ENCODE results near the gene F2. TPM values are rescaled to one million over a fixed set of nuclear protein-coding genes. Genes with fewer than 3 reads are reported as not detected.

Gene F2
- polyA plus RNA-seq, 1 experiment = not detected

- ChIA-PET CTCF (no interaction called here), POLR2A (interaction anchor here (0.8 to 2.0 kb wide), 2 partner anchors 8 to 83 kb away, joined by 3 to 7 read pairs; partner anchors contain the start of gene AMBRA1)
- Histone ChIP-seq H3K4me3 (ENCODE audit: low read depth, low read length) (no peak overlapping the region), H3K9me3 (ENCODE audit: control insufficient read depth, insufficient read depth, low read length) (no peaks in the 10 kb centered on the region), H3K27me3 (ENCODE audit: control insufficient read depth, insufficient read depth, low read length) (no peaks in the 10 kb centered on the region), H3K27ac (ENCODE audit: low read depth, low read length) (no peak overlapping the region)
- DNase-seq (ENCODE audit: low read depth, low spot score) = no peak
- no peak for TF ChIP-seq CTCF (IDR thresholded peaks at IDR 0.05; ENCODE audit: low read depth, low read length)
Observed at GRCh38 chr11:46676436-46677158, 42.4 kb upstream of the F2 start.

GRCh38 chr11:46677169-46677568, 41.8 kb upstream of the F2 start:
- no peak overlapping the region for H3K4me3 ChIP-seq (ENCODE audit: low read depth, low read length)

GRCh38 chr11:46677991-46678740, 40.8 kb upstream of the F2 start:
- H3K9me3 ChIP-seq (ENCODE audit: control insufficient read depth, insufficient read depth, low read length) = no peaks in the 10 kb centered on the region
- no peak overlapping the region for H3K27ac ChIP-seq (ENCODE audit: low read depth, low read length)
- POLR2A ChIA-PET = interaction anchor here (0.7 kb wide), 1 partner anchor 29 kb away, joined by 5 read pairs; no protein-coding TSS in a partner anchor
- CTCF ChIA-PET = no interaction called here
- no peak for DNase-seq (ENCODE audit: low read depth, low spot score)
- H3K27me3 ChIP-seq (ENCODE audit: control insufficient read depth, insufficient read depth, low read length) = no peaks in the 10 kb centered on the region
- TF ChIP-seq CTCF (IDR thresholded peaks at IDR 0.05; ENCODE audit: low read depth, low read length) = no peak
- no peak overlapping the region for H3K4me3 ChIP-seq (ENCODE audit: low read depth, low read length)

More at GRCh38 chr11:46677169-46677568, 41.8 kb upstream of the F2 start:
- no peak for DNase-seq (ENCODE audit: low read depth, low spot score)
- ChIA-PET CTCF (no interaction called here), POLR2A (interaction anchor here (0.7 kb wide), 1 partner anchor 28 kb away, joined by 5 read pairs; no protein-coding TSS in a partner anchor)
- H3K27me3 ChIP-seq (ENCODE audit: control insufficient read depth, insufficient read depth, low read length) = no peaks in the 10 kb centered on the region
- H3K9me3 ChIP-seq (ENCODE audit: control insufficient read depth, insufficient read depth, low read length) = no peaks in the 10 kb centered on the region
- H3K27ac ChIP-seq (ENCODE audit: low read depth, low read length) = no peak overlapping the region
- no peak for TF ChIP-seq CTCF (IDR thresholded peaks at IDR 0.05; ENCODE audit: low read depth, low read length)

- no peak for TF ChIP-seq CTCF (IDR thresholded peaks at IDR 0.05; ENCODE audit: low read depth, low read length)
- no peak for DNase-seq (ENCODE audit: low read depth, low spot score)
- Histone ChIP-seq H3K4me3 (ENCODE audit: low read depth, low read length) (no peak overlapping the region), H3K27ac (ENCODE audit: low read depth, low read length) (no peak overlapping the region), H3K27me3 (ENCODE audit: control insufficient read depth, insufficient read depth, low read length) (no peaks in the 10 kb centered on the region), H3K9me3 (ENCODE audit: control insufficient read depth, insufficient read depth, low read length) (no peaks in the 10 kb centered on the region)
- POLR2A ChIA-PET = no interaction called here
- CTCF ChIA-PET = no interaction called here
Observed at GRCh38 chr11:46678741-46679130, 40.3 kb upstream of the F2 start.
